ENCODE measurements around the gene ISCA2.

Gene ISCA2

GRCh38 chr14:74504874-74505720, 11.5 kb downstream of the ISCA2 start:
- H3K79me2 ChIP-seq = peaks cover 6% of the 10 kb centered on the region
- no peak overlapping the region for H3K9ac ChIP-seq
- no peaks in the 10 kb centered on the region for H3K36me3 ChIP-seq (ENCODE audit: control insufficient read depth, insufficient read depth, low read length)
- H3K27ac ChIP-seq = no peak overlapping the region
- no peak overlapping the region for H2AFZ ChIP-seq
- no peaks in the 10 kb centered on the region for H3K4me1 ChIP-seq
- H3K4me3 ChIP-seq (ENCODE audit: low read depth, low read length) = no peak overlapping the region
- no peak for TF ChIP-seq CTCF (IDR thresholded peaks at IDR 0.05)
- H3K27me3 ChIP-seq (ENCODE audit: control insufficient read depth, insufficient read depth, low read length) = no peaks in the 10 kb centered on the region
- H3K9me3 ChIP-seq (ENCODE audit: control insufficient read depth, low read length) = no peaks in the 10 kb centered on the region
- H3K4me2 ChIP-seq (ENCODE audit: low read length) = no peak overlapping the region

GRCh38 chr14:74505831-74506230, 12.3 kb downstream of the ISCA2 start:
- H3K9me3 ChIP-seq (ENCODE audit: control insufficient read depth, low read length) = no peaks in the 10 kb centered on the region
- H3K27me3 ChIP-seq (ENCODE audit: control insufficient read depth, insufficient read depth, low read length) = no peaks in the 10 kb centered on the region
- H3K9ac ChIP-seq = no peak overlapping the region
- no peak overlapping the region for H3K27ac ChIP-seq
- H2AFZ ChIP-seq = no peak overlapping the region
- no peaks in the 10 kb centered on the region for H3K4me1 ChIP-seq
- H3K36me3 ChIP-seq (ENCODE audit: control insufficient read depth, insufficient read depth, low read length) = no peaks in the 10 kb centered on the region
- H3K4me3 ChIP-seq (ENCODE audit: low read depth, low read length) = no peak overlapping the region
- no peak for TF ChIP-seq CTCF (IDR thresholded peaks at IDR 0.05)
- H3K79me2 ChIP-seq = peaks cover 6% of the 10 kb centered on the region
- H3K4me2 ChIP-seq (ENCODE audit: low read length) = no peak overlapping the region

GRCh38 chr14:74506411-74506851, 12.9 kb downstream of the ISCA2 start:
- TF ChIP-seq CTCF (IDR thresholded peaks at IDR 0.05) = no peak
- no peaks in the 10 kb centered on the region for H3K36me3 ChIP-seq (ENCODE audit: control insufficient read depth, insufficient read depth, low read length)
- H3K27ac ChIP-seq = no peak overlapping the region
- no peaks in the 10 kb centered on the region for H3K4me1 ChIP-seq
- no peaks in the 10 kb centered on the region for H3K9me3 ChIP-seq (ENCODE audit: control insufficient read depth, low read length)
- no peak overlapping the region for H2AFZ ChIP-seq
- H3K9ac ChIP-seq = no peak overlapping the region
- H3K27me3 ChIP-seq (ENCODE audit: control insufficient read depth, insufficient read depth, low read length) = no peaks in the 10 kb centered on the region
- peaks cover 6% of the 10 kb centered on the region for H3K79me2 ChIP-seq
- no peak overlapping the region for H3K4me2 ChIP-seq (ENCODE audit: low read length)
- no peak overlapping the region for H3K4me3 ChIP-seq (ENCODE audit: low read depth, low read length)

- Histone ChIP-seq H3K4me2 (ENCODE audit: low read length) (no peak overlapping the region), H2AFZ (no peak overlapping the region), H3K27me3 (ENCODE audit: control insufficient read depth, insufficient read depth, low read length) (no peaks in the 10 kb centered on the region), H3K27ac (no peak overlapping the region), H3K9me3 (ENCODE audit: control insufficient read depth, low read length) (no peaks in the 10 kb centered on the region), H3K36me3 (ENCODE audit: control insufficient read depth, insufficient read depth, low read length) (no peaks in the 10 kb centered on the region), H3K9ac (no peak overlapping the region), H3K79me2 (peaks cover 4% of the 10 kb centered on the region), H3K4me3 (ENCODE audit: low read depth, low read length) (no peak overlapping the region), H3K4me1 (no peaks in the 10 kb centered on the region)
- TF ChIP-seq CTCF (IDR thresholded peaks at IDR 0.05) = no peak
Measured at GRCh38 chr14:74507085-74507484, 13.5 kb downstream of the ISCA2 start.

- no peak overlapping the region for H3K4me3 ChIP-seq (ENCODE audit: low read depth, low read length)
- no peaks in the 10 kb centered on the region for H3K27me3 ChIP-seq (ENCODE audit: control insufficient read depth, insufficient read depth, low read length)
- H3K27ac ChIP-seq = no peak overlapping the region
- H3K9me3 ChIP-seq (ENCODE audit: control insufficient read depth, low read length) = no peaks in the 10 kb centered on the region
- H3K9ac ChIP-seq = no peak overlapping the region
- H3K79me2 ChIP-seq = peaks cover 2% of the 10 kb centered on the region
- no peak overlapping the region for H2AFZ ChIP-seq
- H3K4me2 ChIP-seq (ENCODE audit: low read length) = no peak overlapping the region
- no peaks in the 10 kb centered on the region for H3K4me1 ChIP-seq
- no peak for TF ChIP-seq CTCF (IDR thresholded peaks at IDR 0.05)
- H3K36me3 ChIP-seq (ENCODE audit: control insufficient read depth, insufficient read depth, low read length) = no peaks in the 10 kb centered on the region
Measured at GRCh38 chr14:74507840-74508239, 14.3 kb downstream of the ISCA2 start.

Measured in parathyroid adenoma (tissue), 2 donors.